SK-N-MC (cell line): ENCODE data around the gene SLC39A11.

Source experiments
- EZH2 ChIP-seq: fragments of 200-600 bp; sonication (generic); IDR thresholded peaks from one replicate; pipeline ENCODE4 v1.6.1; 2017; ENCODE audit warnings: antibody characterized with exemption
- FOXP2 ChIP-seq: optimal IDR thresholded peaks from 2 replicates; pipeline ENCODE3; 2011; ENCODE audit warnings: mild to moderate bottlenecking, moderate library complexity; ENCODE audit not compliant: insufficient read depth; ENCODE audit errors: extremely low read length, control extremely low read depth
- POLR2AphosphoS5 ChIP-seq: IDR thresholded peaks from 2 replicates; pipeline ENCODE4 v1.6.1; 2012; ENCODE audit warnings: mild to moderate bottlenecking, low read depth, low read length, borderline replicate concordance

GRCh38 chr17:72726936-72727335 is 365.6 kb downstream of the SLC39A11 start:
- TF ChIP-seq POLR2AphosphoS5: no peak
- no peak for TF ChIP-seq FOXP2
- TF ChIP-seq EZH2: no peak
